Diencephalon (tissue), 1 donor: ENCODE data around the gene SLC51B. TPM values are rescaled to one million over a fixed set of nuclear protein-coding genes. Genes with fewer than 3 reads are reported as not detected.

Experiments used
- total RNA-seq: library from RNA; depleted of rRNA; stranded (reverse); fragments of >200 nt; gene quantifications from one replicate; pipeline ENCODE4 v1.2.3, GENCODE V29; 2014

The SLC51B gene
- total RNA-seq, result 0.69 TPM

DNA sequence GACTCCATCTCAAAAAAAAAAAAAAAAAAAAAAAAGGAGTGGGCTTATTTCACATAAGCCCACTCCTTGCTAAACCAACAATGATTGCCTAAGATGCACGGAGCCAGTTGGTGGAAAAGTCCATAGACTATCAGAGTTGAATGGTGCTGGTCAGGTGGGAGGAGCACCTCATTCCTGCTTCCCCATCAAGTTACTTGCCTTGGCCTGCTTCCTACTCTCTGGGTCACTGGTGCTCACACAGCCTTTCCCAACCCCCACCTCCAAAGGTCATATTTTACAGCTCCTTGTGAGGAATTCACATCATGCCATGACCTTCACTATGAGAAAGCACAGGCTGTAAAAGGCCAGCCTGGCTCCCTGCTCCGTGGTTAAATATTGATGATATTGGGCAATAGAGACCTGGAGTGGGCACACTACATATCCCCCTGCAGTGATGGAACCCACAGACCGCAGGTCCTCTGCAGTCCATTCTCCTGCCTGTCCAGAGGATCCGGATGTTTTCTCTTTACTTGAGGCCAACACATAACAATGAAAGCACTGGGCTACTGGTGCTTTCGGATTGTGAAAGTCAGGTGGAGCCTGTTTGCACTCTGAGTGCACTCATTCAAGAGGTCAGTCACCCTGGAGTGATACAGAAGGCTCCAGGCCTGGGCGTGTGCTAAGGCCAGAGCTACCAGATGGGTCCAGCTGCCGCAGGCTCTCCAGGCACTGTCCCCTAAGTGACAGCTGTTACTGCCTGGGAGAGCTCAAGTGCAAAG is at the start of gene SLC51B:
Gene SLC51B, plus strand, starts transcription at position 664 of the 758 bp plus-strand sequence. CDS start 4,618 bp downstream, outside the sequence.

GRCh38 chr15:65028921-65029735 is 16.1 kb upstream of the SLC51B start, which contains the start of gene MTFMT:
Gene MTFMT (minus strand): TSS chr15:65029639. CDS start chr15:65029613, 26 bp downstream.

GRCh38 chr15:65067645-65068402 is 22.6 kb downstream of the SLC51B start, which contains the start of gene RASL12:
Gene RASL12 (minus strand): TSS chr15:65067991. CDS start chr15:65067835, 156 bp downstream.

DNA sequence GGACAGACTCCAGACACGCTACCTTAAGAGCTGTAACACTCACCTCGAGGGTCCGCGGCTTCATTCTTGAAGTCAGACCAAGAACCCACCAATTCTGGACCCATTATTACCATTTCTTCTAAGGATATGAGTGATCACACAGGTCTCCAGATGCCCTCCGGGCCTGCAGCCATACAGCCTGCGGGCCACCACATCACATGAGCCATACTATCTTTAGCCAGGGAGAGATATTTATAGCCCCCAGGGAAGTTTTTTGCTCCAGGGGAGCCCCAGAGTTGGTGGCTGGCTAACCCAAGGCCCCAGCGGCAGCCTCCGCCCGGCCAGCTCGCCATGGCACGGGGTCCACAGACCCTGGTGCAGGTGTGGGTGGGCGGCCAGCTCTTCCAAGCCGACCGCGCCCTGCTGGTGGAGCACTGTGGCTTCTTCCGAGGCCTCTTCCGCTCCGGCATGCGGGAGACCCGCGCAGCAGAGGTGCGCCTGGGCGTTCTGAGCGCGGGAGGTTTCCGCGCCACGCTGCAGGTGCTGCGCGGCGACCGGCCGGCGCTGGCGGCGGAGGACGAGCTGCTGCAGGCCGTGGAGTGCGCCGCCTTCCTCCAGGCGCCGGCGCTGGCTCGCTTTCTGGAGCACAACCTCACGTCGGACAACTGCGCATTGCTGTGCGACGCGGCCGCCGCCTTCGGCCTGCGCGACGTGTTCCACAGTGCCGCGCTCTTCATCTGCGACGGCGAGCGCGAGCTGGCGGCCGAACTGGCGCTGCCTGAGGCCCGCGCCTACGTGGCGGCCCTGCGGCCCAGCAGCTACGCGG is 31.5 kb downstream of the SLC51B start, which contains the start of gene KBTBD13:
Gene KBTBD13, plus strand, starts transcription at position 261 of the 805 bp plus-strand sequence. Its CDS starts 70 bp downstream, at position 331.

Other genes starting within 250 kb of the SLC51B start
- 2.3 TPM for gene PIF1, start 219.7 kb upstream of the SLC51B start, total RNA-seq
- gene PLEKHO2, start 203.5 kb upstream of the SLC51B start, total RNA-seq, result 7.6 TPM
- 13.8 TPM for gene ANKDD1A, start 133.5 kb upstream of the SLC51B start, total RNA-seq
- 55.8 TPM for gene SPG21, start 55.5 kb upstream of the SLC51B start, total RNA-seq
- 14.5 TPM for gene MTFMT, start 15.7 kb upstream of the SLC51B start, total RNA-seq
- 6.2 TPM for gene RASL12, start 22.6 kb downstream of the SLC51B start, total RNA-seq
- gene KBTBD13, start 31.4 kb downstream of the SLC51B start, total RNA-seq, result not detected
- gene UBAP1L, start 69.8 kb downstream of the SLC51B start, total RNA-seq, result 5.8 TPM
- gene PDCD7, start 88.4 kb downstream of the SLC51B start, total RNA-seq, result 22.1 TPM
- gene CLPX, start 140.0 kb downstream of the SLC51B start, total RNA-seq, result 66.9 TPM
- gene CILP, start 166.1 kb downstream of the SLC51B start, total RNA-seq, result 0.23 TPM
- gene PARP16, start 241.5 kb downstream of the SLC51B start, total RNA-seq, result 9.5 TPM